H1 (cell line): ENCODE results near the gene RERE. TPM values are rescaled to one million over a fixed set of nuclear protein-coding genes. Genes with fewer than 3 reads are reported as not detected.

Experiments used
- CBX8 ChIP-seq: fragments of 300-800, 300-1000 bp; sonication (generic); IDR thresholded peaks from 2 replicates; pipeline ENCODE4 v1.7.1; 2016; ENCODE audit warnings: low read depth, low read length, borderline replicate concordance
- polyA plus RNA-seq, 7 experiments: library from polyadenylated mRNA; depleted of rRNA in 3 of 7; stranded (reverse) in 5 of 7; unstranded in 2 of 7; fragments of >200 nt in 5 of 7; fragments of 200-250 nt in 2 of 7; gene quantifications; 1 replicate in 5 of 7; 2 replicates in 1 of 7; 4 replicates in 1 of 7; pipeline versions ENCODE4 v1.2.1 to v1.2.3, GENCODE V29; 2011 to 2013; ENCODE audit warnings: missing spikeins in 2 of 7, mixed read lengths in 2 of 7
- total RNA-seq: library from RNA; stranded (reverse); fragmentation: NEBNext Ultra II Directional; extraction: Animal tissue kit (Norgen Biotek cat#: 25700); gene quantifications from 2 replicates; pipeline ENCODE4 v1.2.1, GENCODE V29; 2021

RERE gene
- total and polyA plus RNA-seq, 2 of the 8 experiments (the other 6 are each of a cell fraction or from before 2014, with no cell fraction given): 15.3 to 142 TPM

GRCh38 chr1:8426996-8427395, 390.4 kb downstream of the RERE start (continued):
- TF ChIP-seq CBX8: no peak
